Activated CD4-positive, CD25-positive, alpha-beta regulatory T cell treated with anti-CD3 and anti-CD28 coated beads, Interleukin-2, amount 50 U/mL, for 72 hours (primary cell): ENCODE measurements around the gene OPCML.

Source experiments
- DNase-seq: peaks from one replicate; pipeline ENCODE4 v3.0.0; 2021

OPCML gene

GRCh38 chr11:133012803-133013202 is 519.5 kb downstream of the OPCML start:
- DNase-seq: no peak

GRCh38 chr11:133011604-133012003 is 520.7 kb downstream of the OPCML start:
- no peak for DNase-seq

GRCh38 chr11:133007027-133007584 is 525.2 kb downstream of the OPCML start:
- no peak for DNase-seq

GRCh38 chr11:133004369-133004768 is 527.9 kb downstream of the OPCML start:
- no peak for DNase-seq

- DNase-seq: no peak
Measured at GRCh38 chr11:132999516-132999915, 532.8 kb downstream of the OPCML start.

- DNase-seq: no peak
Measured at GRCh38 chr11:132999031-132999430, 533.3 kb downstream of the OPCML start.

- no peak for DNase-seq
Measured at GRCh38 chr11:132997396-132997795, 534.9 kb downstream of the OPCML start.

GRCh38 chr11:132994966-132995365 is 537.3 kb downstream of the OPCML start:
- no peak for DNase-seq

- DNase-seq: no peak
Measured at GRCh38 chr11:132993991-132994502, 538.3 kb downstream of the OPCML start.

- no peak for DNase-seq
Measured at GRCh38 chr11:132992838-132993631, 539.3 kb downstream of the OPCML start.

- no peak for DNase-seq
Measured at GRCh38 chr11:132988411-132988810, 543.9 kb downstream of the OPCML start.

- no peak for DNase-seq
Measured at GRCh38 chr11:132987936-132988335, 544.4 kb downstream of the OPCML start.

- no peak for DNase-seq
Measured at GRCh38 chr11:132983641-132983978, 548.7 kb downstream of the OPCML start.

- DNase-seq: no peak
Measured at GRCh38 chr11:132982772-132983640, 549.3 kb downstream of the OPCML start.

- DNase-seq: no peak
Measured at GRCh38 chr11:132981131-132981956, 551.0 kb downstream of the OPCML start.

GRCh38 chr11:132980670-132981069 is 551.6 kb downstream of the OPCML start:
- no peak for DNase-seq

- DNase-seq: no peak
Measured at GRCh38 chr11:132977746-132978145, 554.6 kb downstream of the OPCML start.

- DNase-seq: no peak
Measured at GRCh38 chr11:132977241-132977640, 555.1 kb downstream of the OPCML start.

GRCh38 chr11:132976115-132976514 is 556.2 kb downstream of the OPCML start:
- DNase-seq: no peak

GRCh38 chr11:132973686-132974085 is 558.6 kb downstream of the OPCML start:
- no peak for DNase-seq

GRCh38 chr11:132972565-132972964 is 559.7 kb downstream of the OPCML start:
- no peak for DNase-seq

GRCh38 chr11:132971351-132971750 is 561.0 kb downstream of the OPCML start:
- DNase-seq: no peak

- no peak for DNase-seq
Measured at GRCh38 chr11:132969892-132970291, 562.4 kb downstream of the OPCML start.
